Measurements from ENCODE around the gene KCTD15. TPM values are rescaled to one million over a fixed set of nuclear protein-coding genes. Genes with fewer than 3 reads are reported as not detected.

KCTD15 gene
- total RNA-seq, 1 experiment from 2014 or later: 59.9 TPM

DNA sequence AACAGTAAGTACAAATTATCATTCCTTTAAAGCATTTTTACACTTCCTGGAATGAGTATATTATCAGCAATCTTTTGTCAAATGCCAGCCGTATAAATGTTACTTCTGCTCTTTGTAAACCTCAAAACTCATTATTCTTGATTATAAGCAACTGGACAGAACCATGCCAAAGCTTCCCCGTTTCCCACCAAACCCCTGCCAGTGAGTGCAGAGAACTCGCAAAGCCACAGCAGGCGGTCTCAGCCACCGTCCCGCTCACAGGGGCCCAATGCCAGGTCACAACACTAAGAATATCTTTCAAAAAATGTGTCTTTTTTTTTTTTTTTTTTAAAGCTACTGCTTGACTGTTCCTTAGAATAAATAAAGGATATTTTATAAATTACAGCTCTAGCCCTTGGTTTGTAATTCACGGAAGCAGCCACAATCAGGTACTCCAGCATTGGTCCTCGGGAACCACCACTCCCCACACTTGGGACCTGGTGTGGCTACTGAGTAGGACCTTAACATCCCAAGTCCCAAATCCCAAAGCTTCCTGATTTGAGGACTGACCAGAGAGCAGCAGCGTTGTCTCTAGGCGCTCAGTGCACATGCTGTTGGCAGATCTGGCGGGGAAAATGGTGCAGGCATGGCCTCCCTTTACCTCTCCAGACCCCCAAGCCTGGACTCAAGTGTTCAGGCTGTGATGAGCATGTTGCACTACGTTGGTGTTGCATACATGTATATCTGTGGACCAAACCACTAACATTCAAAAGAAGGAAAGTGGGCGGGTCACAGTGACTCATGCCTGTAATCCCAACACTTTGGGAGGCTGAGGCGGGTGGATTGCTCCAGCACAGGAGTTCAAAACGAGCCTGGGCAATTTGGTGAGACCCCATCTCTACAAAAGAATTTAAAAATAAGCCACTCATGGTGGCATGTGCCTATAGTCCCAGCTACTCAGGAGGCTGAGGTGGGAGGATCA lies 19.0 kb downstream of the KCTD15 start:
- Mint-ChIP-seq H3K36me3 (ENCODE audit: insufficient read depth in 1 of 3, low read depth in 3 of 3) (peaks cover 4 to 37% (median 27%) of the 10 kb centered on the region in 3 experiments; a peak in 6 of 7 replicates), H3K4me1 (peaks cover 12 to 15% of the 10 kb centered on the region in 2 experiments), H3K4me3 (no peak overlapping the region), H3K9me3 (no peaks in the 10 kb centered on the region), H3K27me3 (ENCODE audit: low read depth) (peaks cover 2% of the 10 kb centered on the region), H3K27ac (0 out of 7 replicates have a peak overlapping the region, but pooled peaks of 1 of the 3 experiments have one; percentile 66)
- H3K79me1 ChIP-seq (ENCODE audit: insufficient read depth, low read depth, low read length, poor library complexity, severe bottlenecking): no peaks in the 10 kb centered on the region
- H3T11ph ChIP-seq (ENCODE audit: low read length): no peak overlapping the region
- no peak overlapping the region for H4K8ac ChIP-seq (replicated peaks; ENCODE audit: insufficient read length, low read depth, low read length)
- no peak overlapping the region for H2AK5ac ChIP-seq (ENCODE audit: insufficient read length, low read length)
- H4K5ac ChIP-seq (ENCODE audit: insufficient read length, low read depth, low read length): no peak overlapping the region
- no peak for DNase-seq
- H2BK15ac ChIP-seq (ENCODE audit: low read depth, low read length): no peak overlapping the region
- no peak overlapping the region for H2AFZ ChIP-seq (ENCODE audit: low read length)
- H3K4me2 ChIP-seq (ENCODE audit: insufficient read depth, insufficient read length, low read length): no peak overlapping the region
- no peaks in the 10 kb centered on the region for H4K20me1 ChIP-seq (ENCODE audit: control insufficient read depth, insufficient read depth, insufficient read length)
- H4K91ac ChIP-seq (ENCODE audit: insufficient read length, low read depth, low read length): no peak overlapping the region
- H3K9me3 ChIP-seq (ENCODE audit: control insufficient read depth, low read depth, low read length): no peaks in the 10 kb centered on the region
- H2BK120ac ChIP-seq (ENCODE audit: low read depth, low read length, poor library complexity, severe bottlenecking): no peak overlapping the region
- H3K4me1 ChIP-seq (ENCODE audit: insufficient read depth, low read length): no peaks in the 10 kb centered on the region; the same call in 1 of the 2 replicates
- no peaks in the 10 kb centered on the region for H3K27me3 ChIP-seq (ENCODE audit: insufficient read depth, low read length)
- no peak overlapping the region for H3K56ac ChIP-seq (ENCODE audit: insufficient read length, low read depth, low read length)
- H3K14ac ChIP-seq (ENCODE audit: insufficient read depth, low read length): no peak overlapping the region
- no peaks in the 10 kb centered on the region for H3K79me2 ChIP-seq (ENCODE audit: insufficient read depth, low read length)
- no peak overlapping the region for H3K27ac ChIP-seq (ENCODE audit: insufficient read length, low read depth, low read length)
- no CpG with 5 or more reads among the region's 15 CpGs for WGBS (ENCODE audit: extremely low coverage, insufficient read length, low lambda C conversion rate)
- H3K18ac ChIP-seq (ENCODE audit: insufficient read length, low read depth, low read length): no peak overlapping the region
- no peak overlapping the region for H2BK20ac ChIP-seq (ENCODE audit: low read depth, low read length, poor library complexity, severe bottlenecking)
- no peak overlapping the region for H3K9ac ChIP-seq (ENCODE audit: extremely low read depth, insufficient read length, low read length)
- no peak overlapping the region for H3K4ac ChIP-seq (ENCODE audit: low read depth, low read length)
- peaks cover 12% of the 10 kb centered on the region for H3K23me2 ChIP-seq (ENCODE audit: insufficient read length, low read depth, low read length, poor library complexity, severe bottlenecking)
- TF ChIP-seq, protein P1, sequence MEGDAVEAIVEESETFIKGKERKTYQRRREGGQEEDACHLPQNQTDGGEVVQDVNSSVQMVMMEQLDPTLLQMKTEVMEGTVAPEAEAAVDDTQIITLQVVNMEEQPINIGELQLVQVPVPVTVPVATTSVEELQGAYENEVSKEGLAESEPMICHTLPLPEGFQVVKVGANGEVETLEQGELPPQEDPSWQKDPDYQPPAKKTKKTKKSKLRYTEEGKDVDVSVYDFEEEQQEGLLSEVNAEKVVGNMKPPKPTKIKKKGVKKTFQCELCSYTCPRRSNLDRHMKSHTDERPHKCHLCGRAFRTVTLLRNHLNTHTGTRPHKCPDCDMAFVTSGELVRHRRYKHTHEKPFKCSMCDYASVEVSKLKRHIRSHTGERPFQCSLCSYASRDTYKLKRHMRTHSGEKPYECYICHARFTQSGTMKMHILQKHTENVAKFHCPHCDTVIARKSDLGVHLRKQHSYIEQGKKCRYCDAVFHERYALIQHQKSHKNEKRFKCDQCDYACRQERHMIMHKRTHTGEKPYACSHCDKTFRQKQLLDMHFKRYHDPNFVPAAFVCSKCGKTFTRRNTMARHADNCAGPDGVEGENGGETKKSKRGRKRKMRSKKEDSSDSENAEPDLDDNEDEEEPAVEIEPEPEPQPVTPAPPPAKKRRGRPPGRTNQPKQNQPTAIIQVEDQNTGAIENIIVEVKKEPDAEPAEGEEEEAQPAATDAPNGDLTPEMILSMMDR (conservative IDR thresholded peaks at IDR 0.05): no peak
- H2BK5ac ChIP-seq (ENCODE audit: insufficient read length, low read length): no peak overlapping the region
- no peak overlapping the region for H3K23ac ChIP-seq (ENCODE audit: insufficient read length, low read depth, low read length)
- H2BK12ac ChIP-seq (ENCODE audit: insufficient read length, low read depth, low read length): no peak overlapping the region

Data from H9 (cell line).